Islet of Langerhans (tissue), 1 donor: ENCODE data around the gene BCL2L12.

Experiments used
- FAIRE-seq: peaks from one replicate; lab custom pipeline; 2011; peaks lifted over from hg19 to GRCh38; lab: Jason Lieb, UNC

Gene BCL2L12

DNA sequence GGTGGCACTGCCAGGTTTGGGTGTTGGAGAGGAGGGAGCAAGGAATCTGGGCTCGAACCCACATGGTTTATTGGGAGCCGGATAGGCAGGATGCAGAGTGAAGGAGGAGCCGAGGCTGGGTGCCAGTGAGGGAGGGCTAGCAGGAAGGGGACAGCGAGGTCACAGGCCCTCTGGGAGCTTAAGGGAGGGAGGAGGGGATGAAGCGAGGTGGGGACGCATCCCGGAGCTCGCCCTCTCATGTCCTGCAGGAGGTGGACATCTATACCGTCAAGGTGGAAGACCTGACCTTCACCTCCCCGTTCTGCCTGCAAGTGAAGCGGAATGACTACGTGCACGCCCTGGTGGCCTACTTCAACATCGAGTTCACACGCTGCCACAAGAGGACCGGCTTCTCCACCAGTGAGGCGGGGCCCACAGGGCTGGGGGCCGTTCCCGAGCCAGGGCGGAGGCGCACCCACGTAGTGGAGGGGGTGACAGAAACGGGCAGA lies 20.2 kb downstream of the BCL2L12 start:
- no peak for FAIRE-seq

- no peak for FAIRE-seq
Measured at GRCh38 chr19:49686503-49687088, 20.9 kb downstream of the BCL2L12 start.

- no peak for FAIRE-seq
Measured at GRCh38 chr19:49687150-49687549, 21.4 kb downstream of the BCL2L12 start.

DNA sequence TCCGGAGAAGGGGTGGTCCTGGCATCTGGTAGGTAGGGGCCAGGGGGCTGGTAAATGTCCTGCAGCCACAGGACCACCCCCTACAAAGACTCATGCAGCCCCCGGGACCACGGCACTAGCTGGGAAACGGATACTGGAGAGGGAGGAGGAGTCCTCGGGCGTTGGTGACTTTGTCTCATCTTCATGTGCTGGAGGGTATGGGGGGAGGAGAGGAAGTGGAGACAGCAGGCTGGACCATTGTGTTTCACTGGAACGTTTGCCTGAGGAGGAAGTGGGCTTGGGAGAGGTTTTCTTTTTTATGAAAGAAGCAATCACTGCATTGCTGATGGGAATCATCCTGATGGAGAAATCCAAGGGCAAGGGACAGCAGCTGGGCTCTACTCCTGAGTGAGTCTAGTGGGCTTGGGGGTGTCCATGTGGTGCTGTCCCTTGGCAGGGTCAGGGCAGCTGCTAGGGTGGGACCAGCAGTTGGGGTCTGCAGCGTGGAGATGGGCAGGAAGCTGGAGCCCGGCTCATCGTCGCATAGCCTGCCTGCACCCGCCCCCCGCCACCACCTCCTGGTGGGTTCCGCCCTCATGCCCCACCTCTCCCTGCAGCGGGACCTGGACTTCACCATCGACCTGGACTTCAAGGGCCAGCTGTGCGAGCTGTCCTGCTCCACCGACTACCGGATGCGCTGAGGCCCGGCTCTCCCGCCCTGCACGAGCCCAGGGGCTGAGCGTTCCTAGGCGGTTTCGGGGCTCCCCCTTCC lies 22.0 kb downstream of the BCL2L12 start:
- FAIRE-seq: no peak

DNA sequence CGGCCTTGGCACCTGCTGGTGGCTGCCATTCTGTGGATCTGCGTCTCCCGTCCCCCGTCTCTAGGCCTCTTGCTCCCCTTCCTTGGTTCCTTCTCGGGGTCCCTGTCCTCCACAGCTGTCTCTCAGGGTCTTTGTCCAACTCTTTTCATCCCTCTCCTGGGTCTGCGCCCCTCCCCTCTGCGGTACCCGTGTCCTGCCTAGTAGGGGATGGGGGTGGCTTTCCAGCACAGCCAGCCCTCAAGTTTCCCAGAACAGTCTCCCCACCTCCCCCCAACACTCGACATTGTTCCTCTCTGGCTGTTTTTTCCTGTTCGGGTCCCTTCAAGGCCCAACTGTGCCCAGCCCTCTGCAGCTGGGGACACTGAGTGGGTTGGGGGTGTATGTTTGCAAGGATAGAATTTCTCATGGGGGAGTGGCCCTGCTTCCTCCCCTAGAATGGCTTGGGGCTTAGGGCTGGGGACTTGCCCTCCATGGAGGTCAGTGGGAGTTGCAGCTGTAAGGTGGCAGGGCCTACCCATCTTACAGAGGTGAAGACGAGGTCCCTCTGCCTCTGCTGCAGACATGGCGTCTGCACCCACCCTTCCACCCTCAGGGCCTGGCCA lies 22.9 kb downstream of the BCL2L12 start:
- FAIRE-seq: no peak

DNA sequence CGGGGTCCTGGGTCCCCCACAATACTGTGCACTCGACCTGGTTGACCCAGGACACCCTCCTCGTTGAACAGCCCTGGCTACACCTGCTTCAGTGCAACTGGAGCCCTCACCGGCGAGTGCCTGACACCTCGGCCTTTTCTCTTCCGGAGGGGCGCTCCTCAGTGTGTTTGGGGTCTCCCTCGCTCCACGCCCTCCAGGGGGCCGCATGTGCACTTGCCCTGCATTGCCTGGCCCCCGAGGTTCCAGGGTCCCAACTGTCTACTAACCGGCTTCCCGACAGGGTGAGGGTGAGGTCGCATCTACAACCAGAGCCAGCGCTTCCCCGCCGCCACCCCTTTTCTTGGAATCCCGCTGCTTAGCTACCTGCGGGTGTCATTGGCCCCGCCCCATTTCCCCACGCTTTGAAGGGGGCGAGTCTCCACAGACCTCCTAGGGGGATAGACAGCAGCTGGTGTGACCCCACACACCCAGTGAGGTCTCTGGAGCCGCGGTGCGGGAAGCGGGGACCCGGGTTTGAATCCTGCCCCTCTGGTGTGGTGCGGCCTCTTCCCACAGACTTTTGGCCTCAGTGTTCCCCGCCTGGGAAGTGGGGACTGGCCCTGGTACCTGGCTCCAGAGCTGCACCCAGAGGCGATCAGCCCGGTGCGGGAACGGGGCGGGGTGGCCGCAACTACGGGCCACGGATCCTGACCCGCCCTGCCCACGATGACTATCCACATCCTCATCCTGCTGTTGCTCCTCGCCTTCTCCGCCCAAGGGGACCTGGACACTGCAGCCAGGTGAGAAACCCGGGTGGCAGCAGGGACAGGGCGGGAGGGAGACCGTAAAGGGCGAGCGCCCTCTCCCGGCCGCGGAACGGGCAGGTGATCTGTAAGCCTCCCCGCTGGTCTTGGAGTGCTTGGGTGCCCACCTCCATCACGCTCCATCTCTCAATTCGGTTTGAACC lies 23.7 kb downstream of the BCL2L12 start, which contains the start of gene ADM5:
TSS of gene ADM5 (plus strand) at position 462 of the 946 bp plus-strand sequence. CDS start at position 706, 244 bp downstream.
- FAIRE-seq: no peak

DNA sequence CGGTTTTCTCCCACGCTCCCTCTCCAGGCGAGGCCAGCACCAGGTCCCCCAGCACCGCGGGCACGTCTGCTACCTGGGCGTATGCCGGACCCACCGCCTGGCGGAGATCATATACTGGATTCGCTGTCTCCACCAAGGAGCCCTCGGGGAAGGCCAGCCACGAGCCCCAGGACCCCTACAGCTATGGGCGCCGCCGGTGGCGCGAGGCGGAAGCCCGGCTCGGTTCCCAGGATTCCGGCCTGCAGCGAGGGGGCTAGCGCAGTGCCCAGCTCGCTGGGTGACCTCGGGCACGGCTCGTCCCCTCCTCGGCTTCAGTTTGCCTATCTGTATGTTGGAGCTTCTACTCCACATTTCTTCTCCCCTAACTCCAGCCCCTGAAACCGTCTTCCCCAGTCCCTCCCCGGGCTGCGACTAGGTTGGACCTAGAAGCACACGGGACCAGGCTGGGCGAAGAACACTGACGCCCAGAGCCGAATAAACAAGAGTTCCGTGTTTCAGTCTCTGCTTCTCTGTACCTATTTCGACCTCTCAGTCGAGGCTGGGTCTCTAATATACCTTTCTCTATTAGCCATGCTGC lies 24.4 kb downstream of the BCL2L12 start:
- FAIRE-seq: no peak

DNA sequence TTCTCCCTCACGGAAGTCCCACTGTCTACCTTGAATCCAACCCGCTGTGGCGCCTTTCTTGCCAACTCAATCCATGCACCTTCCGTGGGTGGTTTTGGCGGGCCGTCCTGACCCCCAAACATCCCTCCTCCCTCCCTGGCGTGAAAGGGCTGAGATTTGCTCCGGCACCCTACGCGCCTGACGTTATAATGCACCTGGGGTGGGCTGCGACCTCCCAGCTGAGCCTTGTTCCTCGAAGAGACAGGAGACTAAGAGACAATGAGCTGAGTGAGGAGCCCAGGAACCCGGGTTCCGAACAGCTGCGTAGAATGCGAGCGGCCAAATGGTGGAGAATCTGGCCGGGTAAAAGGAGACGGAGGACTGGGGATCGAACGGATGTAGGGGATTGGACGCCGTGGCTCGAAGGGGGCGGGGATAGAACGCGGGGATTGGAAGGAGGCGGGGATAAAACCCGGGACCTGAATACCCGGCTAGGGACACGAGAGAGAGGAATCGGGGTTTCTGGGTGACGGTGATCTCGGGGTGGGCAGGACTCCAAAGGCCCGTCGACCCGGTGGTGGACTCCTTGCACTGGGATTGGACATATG lies 25.0 kb downstream of the BCL2L12 start, which contains the start of gene CPT1C:
TSS of gene CPT1C (plus strand) at position 461 of the 587 bp plus-strand sequence. CDS start 1,137 bp downstream, outside the sequence.
- FAIRE-seq: no peak

- no peak for FAIRE-seq
Measured at GRCh38 chr19:49691243-49692146, 25.8 kb downstream of the BCL2L12 start.

- FAIRE-seq: no peak
Measured at GRCh38 chr19:49692147-49692506, 26.4 kb downstream of the BCL2L12 start.

GRCh38 chr19:49696115-49696514 lies 30.4 kb downstream of the BCL2L12 start:
- FAIRE-seq: no peak

DNA sequence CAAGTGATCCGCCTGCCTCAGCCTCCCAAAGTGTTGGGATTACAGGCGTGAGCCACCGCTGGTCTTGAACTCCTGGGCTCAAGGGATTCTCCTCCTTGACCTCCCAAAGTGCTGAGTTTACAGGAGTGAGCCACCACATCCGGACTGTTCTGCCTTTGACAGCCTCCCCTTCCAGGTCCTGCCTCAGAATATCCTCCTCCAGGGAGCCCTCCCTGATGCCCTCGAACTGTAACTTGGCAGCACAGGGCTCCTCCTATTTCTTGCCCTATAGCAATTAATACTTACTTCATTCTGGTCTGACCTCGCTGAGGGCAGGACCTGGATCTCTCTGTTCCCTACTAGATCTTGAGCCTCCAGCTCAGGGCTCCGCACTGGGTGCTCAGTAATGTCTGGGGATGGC lies 31.1 kb downstream of the BCL2L12 start:
- FAIRE-seq: no peak

DNA sequence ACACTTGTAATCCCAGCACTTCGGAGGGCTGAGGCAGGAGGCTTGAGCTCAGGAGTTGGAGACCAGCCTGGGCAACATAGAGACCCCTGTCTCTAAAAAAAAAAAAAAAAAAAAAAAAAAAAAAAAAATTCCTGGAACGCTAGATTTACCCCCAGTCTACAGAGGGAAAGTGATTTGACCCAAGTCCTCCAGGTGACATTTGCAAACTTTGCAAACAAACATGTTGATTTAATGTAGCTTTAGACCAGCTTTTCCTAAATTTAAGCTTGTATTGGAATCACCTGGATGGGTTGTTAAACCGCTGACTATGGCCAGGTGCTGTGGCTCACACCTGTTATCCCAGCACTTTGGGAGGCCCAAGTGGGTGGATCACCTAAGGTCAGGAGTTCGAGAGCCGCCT lies 33.6 kb downstream of the BCL2L12 start:
- no peak for FAIRE-seq

- FAIRE-seq: no peak
Measured at GRCh38 chr19:49700563-49700962, 34.8 kb downstream of the BCL2L12 start.

- no peak for FAIRE-seq
Measured at GRCh38 chr19:49701271-49701786, 35.6 kb downstream of the BCL2L12 start.

DNA sequence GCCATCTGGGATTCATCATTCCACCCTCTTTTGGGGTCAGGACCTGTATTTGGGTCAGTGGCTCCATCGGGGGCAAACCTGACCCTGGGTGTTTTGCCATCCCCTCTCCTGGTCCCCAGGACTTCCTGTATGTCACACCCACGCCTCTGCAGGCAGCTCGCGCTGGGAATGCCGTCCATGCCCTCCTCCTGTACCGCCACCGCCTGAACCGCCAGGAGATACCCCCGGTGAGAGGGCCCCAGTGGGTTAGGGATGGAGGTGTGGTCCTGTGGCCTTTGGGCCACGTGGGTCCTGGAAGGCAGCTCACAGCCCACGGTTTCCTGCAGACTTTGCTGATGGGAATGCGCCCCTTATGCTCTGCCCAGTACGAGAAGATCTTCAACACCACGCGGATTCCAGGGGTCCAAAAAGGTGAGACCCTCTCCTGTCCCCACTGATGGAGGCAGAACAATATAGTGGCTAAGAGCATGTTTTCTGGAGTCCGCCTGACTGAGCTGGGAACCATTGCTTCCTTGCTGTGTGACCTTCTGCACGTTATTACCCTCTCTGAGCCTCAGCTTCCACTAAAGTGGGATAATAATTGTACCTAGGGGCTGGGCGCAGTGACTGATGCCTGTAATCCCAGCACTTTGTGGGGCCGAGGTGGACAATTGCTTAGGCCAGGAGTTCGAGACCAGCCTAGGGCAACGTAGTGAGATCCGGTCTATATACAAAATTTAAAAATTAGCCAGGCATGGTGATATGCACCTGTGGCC lies 39.3 kb downstream of the BCL2L12 start:
- FAIRE-seq: no peak

DNA sequence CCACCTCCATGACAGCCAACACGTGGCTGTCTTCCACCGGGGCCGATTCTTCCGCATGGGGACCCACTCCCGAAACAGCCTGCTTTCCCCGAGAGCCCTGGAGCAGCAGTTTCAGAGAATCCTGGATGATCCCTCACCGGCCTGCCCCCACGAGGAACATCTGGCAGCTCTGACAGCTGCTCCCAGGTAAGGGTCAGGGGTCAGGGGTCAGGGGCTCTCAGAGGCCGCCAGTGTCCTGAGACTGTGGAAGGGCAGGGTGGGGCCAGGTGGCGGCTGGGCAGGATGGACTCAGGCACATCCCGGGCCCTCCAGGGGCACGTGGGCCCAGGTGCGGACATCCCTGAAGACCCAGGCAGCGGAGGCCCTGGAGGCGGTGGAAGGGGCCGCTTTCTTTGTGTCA lies 40.2 kb downstream of the BCL2L12 start:
- no peak for FAIRE-seq

DNA sequence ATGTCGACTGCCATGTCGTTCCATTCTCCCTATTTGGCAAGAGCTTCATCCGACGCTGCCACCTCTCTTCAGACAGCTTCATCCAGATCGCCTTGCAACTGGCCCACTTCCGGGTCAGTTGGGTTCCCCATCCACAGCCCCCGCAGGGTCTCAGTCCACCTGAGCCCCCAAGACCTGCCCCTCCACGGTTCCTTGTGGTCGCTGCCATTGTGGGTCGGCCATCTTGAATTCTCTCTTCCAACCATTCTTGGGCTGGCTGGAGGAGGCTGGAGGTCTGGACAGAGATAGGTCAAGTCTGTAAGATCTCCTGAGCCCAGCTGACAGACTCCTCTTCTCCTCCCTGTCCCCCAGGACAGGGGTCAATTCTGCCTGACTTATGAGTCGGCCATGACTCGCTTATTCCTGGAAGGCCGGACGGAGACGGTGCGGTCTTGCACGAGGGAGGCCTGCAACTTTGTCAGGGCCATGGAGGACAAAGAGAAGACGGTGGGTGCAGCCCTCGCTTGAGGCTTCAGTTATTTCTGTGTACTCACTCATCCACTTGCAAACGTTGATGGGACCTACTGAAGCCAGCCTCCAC lies 44.7 kb downstream of the BCL2L12 start:
- FAIRE-seq: no peak

- no peak for FAIRE-seq
Measured at GRCh38 chr19:49712397-49712859, 46.7 kb downstream of the BCL2L12 start.
